ENCODE data around the gene BFSP2. TPM values are rescaled to one million over a fixed set of nuclear protein-coding genes. Genes with fewer than 3 reads are reported as not detected.

BFSP2 gene
- total RNA-seq, 2 experiments from 2014 or later = 0.55 to 1.0 TPM

- H3K4me3 Mint-ChIP-seq = no peak overlapping the region
Observed at GRCh38 chr3:133371676-133372075, 28.2 kb upstream of the BFSP2 start.

GRCh38 chr3:133374708-133375402 lies 25.0 kb upstream of the BFSP2 start:
- peaks cover 1% of the 10 kb centered on the region for H3K27me3 Mint-ChIP-seq
- H3K4me3 Mint-ChIP-seq = no peak overlapping the region
- CTCF ChIA-PET = interaction anchor here (0.5 kb wide), 1 partner anchor 288 kb away, joined by 3 read pairs; no protein-coding TSS in a partner anchor
- H3K36me3 Mint-ChIP-seq (ENCODE audit: low read depth) = no peaks in the 10 kb centered on the region
- H3K4me1 Mint-ChIP-seq = no peaks in the 10 kb centered on the region
- H3K9me3 Mint-ChIP-seq = no peaks in the 10 kb centered on the region
- POLR2A ChIA-PET = no interaction called here
- H3K27ac Mint-ChIP-seq = no peak overlapping the region
- DNase-seq = no peak

More at GRCh38 chr3:133371676-133372075, 28.2 kb upstream of the BFSP2 start:
- DNase-seq = no peak
- Mint-ChIP-seq H3K9me3 (no peaks in the 10 kb centered on the region), H3K27me3 (peaks cover 7% of the 10 kb centered on the region), H3K27ac (no peak overlapping the region), H3K4me1 (no peaks in the 10 kb centered on the region), H3K36me3 (ENCODE audit: low read depth) (no peaks in the 10 kb centered on the region)
- CTCF ChIA-PET = interaction anchor here (1.0 to 1.2 kb wide), 2 partner anchors 9 to 51 kb away, joined by 3 to 5 read pairs; no protein-coding TSS in a partner anchor
- POLR2A ChIA-PET = no interaction called here

- H3K36me3 Mint-ChIP-seq (ENCODE audit: low read depth) = no peaks in the 10 kb centered on the region
- H3K27me3 Mint-ChIP-seq = no peaks in the 10 kb centered on the region
- H3K4me3 Mint-ChIP-seq = no peak overlapping the region
- POLR2A ChIA-PET = no interaction called here
- no peaks in the 10 kb centered on the region for H3K4me1 Mint-ChIP-seq
- no peak for DNase-seq
- no peak overlapping the region for H3K27ac Mint-ChIP-seq
- CTCF ChIA-PET = no interaction called here
- no peaks in the 10 kb centered on the region for H3K9me3 Mint-ChIP-seq
Observed at GRCh38 chr3:133375403-133375745, 24.5 kb upstream of the BFSP2 start.

GRCh38 chr3:133376810-133377209 lies 23.0 kb upstream of the BFSP2 start:
- DNase-seq = no peak
- ChIA-PET POLR2A (no interaction called here), CTCF (interaction anchor here (1.2 kb wide), 1 partner anchor 645 kb away, joined by 3 read pairs; no protein-coding TSS in a partner anchor)
- H3K36me3 Mint-ChIP-seq (ENCODE audit: low read depth) = no peaks in the 10 kb centered on the region
- H3K4me3 Mint-ChIP-seq = no peak overlapping the region
- no peaks in the 10 kb centered on the region for H3K27me3 Mint-ChIP-seq
- no peaks in the 10 kb centered on the region for H3K4me1 Mint-ChIP-seq
- H3K27ac Mint-ChIP-seq = no peak overlapping the region
- no peaks in the 10 kb centered on the region for H3K9me3 Mint-ChIP-seq

- Mint-ChIP-seq H3K9me3 (no peaks in the 10 kb centered on the region), H3K36me3 (ENCODE audit: low read depth) (no peaks in the 10 kb centered on the region), H3K27me3 (no peaks in the 10 kb centered on the region), H3K27ac (no peak overlapping the region), H3K4me3 (no peak overlapping the region), H3K4me1 (no peaks in the 10 kb centered on the region)
- CTCF ChIA-PET = interaction anchor here (1.2 kb wide), 1 partner anchor 646 kb away, joined by 3 read pairs; no protein-coding TSS in a partner anchor
- POLR2A ChIA-PET = no interaction called here
- DNase-seq = no peak
Observed at GRCh38 chr3:133377396-133377795, 22.5 kb upstream of the BFSP2 start.

- Mint-ChIP-seq H3K4me3 (no peak overlapping the region), H3K4me1 (no peaks in the 10 kb centered on the region), H3K27me3 (no peaks in the 10 kb centered on the region), H3K27ac (no peak overlapping the region), H3K9me3 (no peaks in the 10 kb centered on the region), H3K36me3 (ENCODE audit: low read depth) (no peaks in the 10 kb centered on the region)
- DNase-seq = no peak
- ChIA-PET POLR2A (no interaction called here), CTCF (no interaction called here)
Observed at GRCh38 chr3:133379926-133380325, 19.9 kb upstream of the BFSP2 start.

- Mint-ChIP-seq H3K9me3 (no peaks in the 10 kb centered on the region), H3K36me3 (ENCODE audit: low read depth) (no peaks in the 10 kb centered on the region), H3K4me1 (no peaks in the 10 kb centered on the region), H3K27me3 (no peaks in the 10 kb centered on the region), H3K27ac (no peak overlapping the region), H3K4me3 (no peak overlapping the region)
- ChIA-PET POLR2A (no interaction called here), CTCF (interaction anchor here (1.4 kb wide), 1 partner anchor 12 kb away, joined by 3 read pairs; no protein-coding TSS in a partner anchor)
- DNase-seq = no peak
Observed at GRCh38 chr3:133380481-133381225, 19.2 kb upstream of the BFSP2 start.

- CTCF ChIA-PET = interaction anchor here (1.4 kb wide), 1 partner anchor 11 kb away, joined by 3 read pairs; no protein-coding TSS in a partner anchor
- no peaks in the 10 kb centered on the region for H3K4me1 Mint-ChIP-seq
- H3K27me3 Mint-ChIP-seq = no peaks in the 10 kb centered on the region
- no peak overlapping the region for H3K4me3 Mint-ChIP-seq
- H3K36me3 Mint-ChIP-seq (ENCODE audit: low read depth) = no peaks in the 10 kb centered on the region
- POLR2A ChIA-PET = no interaction called here
- H3K9me3 Mint-ChIP-seq = no peaks in the 10 kb centered on the region
- DNase-seq = no peak
- no peak overlapping the region for H3K27ac Mint-ChIP-seq
Observed at GRCh38 chr3:133381346-133382109, 18.3 kb upstream of the BFSP2 start.

- no peak overlapping the region for H3K27ac Mint-ChIP-seq
- no peak overlapping the region for H3K4me3 Mint-ChIP-seq
Observed at GRCh38 chr3:133383175-133383574, 16.7 kb upstream of the BFSP2 start.

GRCh38 chr3:133383741-133384140 lies 16.1 kb upstream of the BFSP2 start:
- ChIA-PET POLR2A (no interaction called here), CTCF (interaction anchor here (0.8 to 1.4 kb wide), 2 partner anchors 11 to 657 kb away, joined by 3 read pairs; no protein-coding TSS in a partner anchor)
- no peaks in the 10 kb centered on the region for H3K9me3 Mint-ChIP-seq

More at GRCh38 chr3:133383175-133383574, 16.7 kb upstream of the BFSP2 start:
- Mint-ChIP-seq H3K36me3 (ENCODE audit: low read depth) (no peaks in the 10 kb centered on the region), H3K27me3 (no peaks in the 10 kb centered on the region), H3K9me3 (no peaks in the 10 kb centered on the region), H3K4me1 (no peaks in the 10 kb centered on the region)
- no peak for DNase-seq
- POLR2A ChIA-PET = no interaction called here
- CTCF ChIA-PET = interaction anchor here (0.8 to 1.4 kb wide), 2 partner anchors 12 to 657 kb away, joined by 3 read pairs; no protein-coding TSS in a partner anchor

GRCh38 chr3:133384331-133385027 lies 15.4 kb upstream of the BFSP2 start:
- Mint-ChIP-seq H3K27ac (no peak overlapping the region), H3K36me3 (ENCODE audit: low read depth) (no peaks in the 10 kb centered on the region), H3K4me3 (no peak overlapping the region), H3K9me3 (no peaks in the 10 kb centered on the region), H3K4me1 (no peaks in the 10 kb centered on the region), H3K27me3 (no peaks in the 10 kb centered on the region)
- DNase-seq = peak; percentile 31
- ChIA-PET CTCF (interaction anchor here (0.6 to 1.4 kb wide), 2 partner anchors 658 kb away, joined by 3 to 4 read pairs; no protein-coding TSS in a partner anchor), POLR2A (no interaction called here)

More at GRCh38 chr3:133383741-133384140, 16.1 kb upstream of the BFSP2 start:
- Mint-ChIP-seq H3K27ac (no peak overlapping the region), H3K27me3 (no peaks in the 10 kb centered on the region), H3K4me3 (no peak overlapping the region), H3K36me3 (ENCODE audit: low read depth) (no peaks in the 10 kb centered on the region), H3K4me1 (no peaks in the 10 kb centered on the region)
- DNase-seq = no peak

GRCh38 chr3:133386876-133387275 lies 13.0 kb upstream of the BFSP2 start:
- Mint-ChIP-seq H3K36me3 (ENCODE audit: low read depth) (no peaks in the 10 kb centered on the region), H3K27ac (no peak overlapping the region), H3K4me3 (no peak overlapping the region), H3K27me3 (no peaks in the 10 kb centered on the region), H3K9me3 (no peaks in the 10 kb centered on the region), H3K4me1 (no peaks in the 10 kb centered on the region)
- no peak for DNase-seq
- ChIA-PET POLR2A (no interaction called here), CTCF (no interaction called here)
